SK-N-SH treated with all-trans-retinoic acid at 6 μM for 48 hours (cell line): ENCODE measurements around the gene PALMD.

Source experiments
- ATAC-seq: fragments of 200-7000 bp; cut with Tn5 transposase; 3 replicates; pipeline ENCODE4 v1.9.1; 2020; ENCODE audit warnings: mild to moderate bottlenecking, moderate library complexity
- BACH2 ChIP-seq: fragments of 250-450 bp; sonication (Bioruptor Pico); IDR thresholded peaks from 2 replicates; pipeline ENCODE4 v1.9.0; 2021; ENCODE audit warnings: mild to moderate bottlenecking, borderline replicate concordance
- CSRNP3 ChIP-seq: fragments of 250-450 bp; sonication (Bioruptor Pico); IDR thresholded peaks from 2 replicates; pipeline ENCODE4 v1.5.1; 2021; ENCODE audit warnings: mild to moderate bottlenecking, moderate library complexity
- ESRRG ChIP-seq: fragments of 250-450 bp; sonication (Bioruptor Pico); IDR thresholded peaks from 2 replicates; pipeline ENCODE4 v1.6.1; 2021; ENCODE audit warnings: mild to moderate bottlenecking
- GLIS3 ChIP-seq: fragments of 250-450 bp; sonication (Bioruptor Pico); IDR thresholded peaks from 2 replicates; pipeline ENCODE4 v1.5.0; 2020; ENCODE audit warnings: mild to moderate bottlenecking, moderate library complexity
- ISL1 ChIP-seq: fragments of 250-450 bp; sonication (Bioruptor Pico); IDR thresholded peaks from 2 replicates; pipeline ENCODE4 v2.1.2; 2022; ENCODE audit warnings: mild to moderate bottlenecking, moderate library complexity
- OSR1 ChIP-seq: fragments of 250-450 bp; sonication (Bioruptor Pico); IDR thresholded peaks from 2 replicates; pipeline ENCODE4 v1.8.0; 2022; ENCODE audit warnings: moderate library complexity, mild to moderate bottlenecking, inconsistent platforms
- PPARA ChIP-seq: fragments of 250-450 bp; sonication (Bioruptor Pico); IDR thresholded peaks from 2 replicates; pipeline ENCODE4 v1.5.0; 2020; ENCODE audit warnings: mild to moderate bottlenecking, borderline replicate concordance
- RARB ChIP-seq: fragments of 250-450 bp; sonication (Bioruptor Pico); IDR thresholded peaks from 2 replicates; pipeline ENCODE4 v1.8.0; 2021; ENCODE audit warnings: mild to moderate bottlenecking, moderate library complexity
- SNAI2 ChIP-seq: fragments of 250-450 bp; sonication (Bioruptor Pico); IDR thresholded peaks from 2 replicates; pipeline ENCODE4 v1.5.0; 2020; ENCODE audit warnings: mild to moderate bottlenecking, moderate library complexity
- TCF4 ChIP-seq: fragments of 250-450 bp; sonication (Bioruptor Pico); IDR thresholded peaks from 2 replicates; pipeline ENCODE4 v1.8.0; 2021; ENCODE audit warnings: mild to moderate bottlenecking, moderate library complexity, borderline replicate concordance
- TOX ChIP-seq: fragments of 250-450 bp; sonication (Bioruptor Pico); IDR thresholded peaks from 2 replicates; pipeline ENCODE4 v1.8.0; 2021; ENCODE audit warnings: mild to moderate bottlenecking, moderate library complexity, borderline replicate concordance
- ZC3H10 ChIP-seq: fragments of 250-450 bp; sonication (Bioruptor Pico); IDR thresholded peaks from 2 replicates; pipeline ENCODE4 v1.5.1; 2021; ENCODE audit warnings: mild to moderate bottlenecking, moderate library complexity
- ZFP3 ChIP-seq: fragments of 250-450 bp; sonication (Bioruptor Pico); IDR thresholded peaks from 2 replicates; pipeline ENCODE4 v1.5.0; 2020; ENCODE audit warnings: mild to moderate bottlenecking, moderate library complexity
- ZFP30 ChIP-seq: fragments of 450-650 bp; formaldehyde crosslinking; IDR thresholded peaks from 2 replicates; pipeline ENCODE4 v1.5.0; 2022; ENCODE audit warnings: mild to moderate bottlenecking, moderate library complexity
- ZNF565 ChIP-seq: fragments of 450-650 bp; formaldehyde crosslinking; conservative IDR thresholded peaks from 2 replicates; pipeline ENCODE4 v1.5.0; 2020; ENCODE audit warnings: low read depth, mild to moderate bottlenecking, moderate library complexity
- ZNF70 ChIP-seq: fragments of 450-650 bp; formaldehyde crosslinking; IDR thresholded peaks from 2 replicates; pipeline ENCODE4 v1.5.0; 2020; ENCODE audit warnings: mild to moderate bottlenecking, moderate library complexity
- ZNF8 ChIP-seq: fragments of 450-650 bp; formaldehyde crosslinking; IDR thresholded peaks from 2 replicates; pipeline ENCODE4 v1.5.0; 2020; ENCODE audit warnings: mild to moderate bottlenecking, moderate library complexity
- TF ChIP-seq, protein P1 (sequence below): fragments of 250-450 bp; sonication (Bioruptor Pico); IDR thresholded peaks from 2 replicates; pipeline ENCODE4 v1.8.0; 2020; ENCODE audit warnings: mild to moderate bottlenecking, moderate library complexity, borderline replicate concordance
- TF ChIP-seq, protein P2 (sequence below): fragments of 250-450 bp; sonication (Bioruptor Pico); IDR thresholded peaks from 2 replicates; pipeline ENCODE4 v1.5.1; 2020; ENCODE audit warnings: low read depth, mild to moderate bottlenecking, moderate library complexity

Gene PALMD

DNA sequence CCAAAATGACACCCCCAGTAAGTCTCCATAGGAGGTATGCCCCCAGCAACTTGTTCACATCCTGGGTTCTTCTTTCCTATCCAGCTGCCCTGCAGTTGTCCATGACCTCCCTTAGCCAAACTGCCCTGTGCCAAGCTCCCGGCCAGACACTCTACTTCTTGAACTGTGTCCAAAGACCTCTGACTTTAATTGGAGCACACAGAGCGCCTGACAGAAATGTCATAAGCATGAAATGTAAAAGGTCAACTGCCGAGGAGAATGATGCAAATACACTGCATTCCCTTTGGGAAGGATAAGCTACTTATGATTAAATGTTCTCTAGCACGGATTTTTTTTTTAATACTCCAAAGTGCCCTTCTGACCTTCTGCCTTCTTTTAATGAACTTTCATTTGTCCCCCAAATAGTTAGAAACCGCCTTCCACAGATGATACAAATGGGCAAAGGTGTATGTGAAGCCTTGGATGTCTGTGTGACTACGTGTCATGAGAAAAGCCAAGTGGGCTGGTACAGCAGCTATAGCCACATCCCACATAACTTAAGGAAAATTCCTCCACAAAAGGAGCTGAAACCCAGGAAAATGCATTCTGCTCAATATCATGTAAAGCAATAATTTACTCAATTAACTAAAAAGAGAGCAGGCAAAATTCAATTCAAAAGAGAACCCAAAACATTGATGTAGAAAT lies 26.8 kb downstream of the PALMD start:
- peak; percentile 56 for ATAC-seq
- TF ChIP-seq PPARA (CRISPR knock-in tag) (no peak), ZFP3 (CRISPR knock-in tag) (no peak), ESRRG (CRISPR knock-in tag) (no peak), CSRNP3 (CRISPR knock-in tag) (no peak), ISL1 (CRISPR knock-in tag) (no peak), ZNF8 (CRISPR knock-in tag) (no peak), ZC3H10 (no peak), GLIS3 (CRISPR knock-in tag) (no peak), RARB (CRISPR knock-in tag) (no peak), ZFP30 (CRISPR knock-in tag) (no peak), TOX (CRISPR knock-in tag) (no peak), OSR1 (CRISPR knock-in tag) (no peak), ZNF565 (no peak), TCF4 (no peak)
- TF ChIP-seq, protein P1, sequence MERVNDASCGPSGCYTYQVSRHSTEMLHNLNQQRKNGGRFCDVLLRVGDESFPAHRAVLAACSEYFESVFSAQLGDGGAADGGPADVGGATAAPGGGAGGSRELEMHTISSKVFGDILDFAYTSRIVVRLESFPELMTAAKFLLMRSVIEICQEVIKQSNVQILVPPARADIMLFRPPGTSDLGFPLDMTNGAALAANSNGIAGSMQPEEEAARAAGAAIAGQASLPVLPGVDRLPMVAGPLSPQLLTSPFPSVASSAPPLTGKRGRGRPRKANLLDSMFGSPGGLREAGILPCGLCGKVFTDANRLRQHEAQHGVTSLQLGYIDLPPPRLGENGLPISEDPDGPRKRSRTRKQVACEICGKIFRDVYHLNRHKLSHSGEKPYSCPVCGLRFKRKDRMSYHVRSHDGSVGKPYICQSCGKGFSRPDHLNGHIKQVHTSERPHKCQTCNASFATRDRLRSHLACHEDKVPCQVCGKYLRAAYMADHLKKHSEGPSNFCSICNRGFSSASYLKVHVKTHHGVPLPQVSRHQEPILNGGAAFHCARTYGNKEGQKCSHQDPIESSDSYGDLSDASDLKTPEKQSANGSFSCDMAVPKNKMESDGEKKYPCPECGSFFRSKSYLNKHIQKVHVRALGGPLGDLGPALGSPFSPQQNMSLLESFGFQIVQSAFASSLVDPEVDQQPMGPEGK (CRISPR knock-in tag): no peak
- TF ChIP-seq, protein P2, sequence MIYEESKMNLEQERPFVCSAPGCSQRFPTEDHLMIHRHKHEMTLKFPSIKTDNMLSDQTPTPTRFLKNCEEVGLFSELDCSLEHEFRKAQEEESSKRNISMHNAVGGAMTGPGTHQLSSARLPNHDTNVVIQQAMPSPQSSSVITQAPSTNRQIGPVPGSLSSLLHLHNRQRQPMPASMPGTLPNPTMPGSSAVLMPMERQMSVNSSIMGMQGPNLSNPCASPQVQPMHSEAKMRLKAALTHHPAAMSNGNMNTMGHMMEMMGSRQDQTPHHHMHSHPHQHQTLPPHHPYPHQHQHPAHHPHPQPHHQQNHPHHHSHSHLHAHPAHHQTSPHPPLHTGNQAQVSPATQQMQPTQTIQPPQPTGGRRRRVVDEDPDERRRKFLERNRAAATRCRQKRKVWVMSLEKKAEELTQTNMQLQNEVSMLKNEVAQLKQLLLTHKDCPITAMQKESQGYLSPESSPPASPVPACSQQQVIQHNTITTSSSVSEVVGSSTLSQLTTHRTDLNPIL (CRISPR knock-in tag): no peak

- TF ChIP-seq GLIS3 (CRISPR knock-in tag) (no peak), ISL1 (CRISPR knock-in tag) (0 out of 2 replicates have a peak, but pooled peaks have one; percentile 21)
- peak; percentile 65 for ATAC-seq
Observed at GRCh38 chr1:99673315-99673714, 27.4 kb downstream of the PALMD start.

DNA sequence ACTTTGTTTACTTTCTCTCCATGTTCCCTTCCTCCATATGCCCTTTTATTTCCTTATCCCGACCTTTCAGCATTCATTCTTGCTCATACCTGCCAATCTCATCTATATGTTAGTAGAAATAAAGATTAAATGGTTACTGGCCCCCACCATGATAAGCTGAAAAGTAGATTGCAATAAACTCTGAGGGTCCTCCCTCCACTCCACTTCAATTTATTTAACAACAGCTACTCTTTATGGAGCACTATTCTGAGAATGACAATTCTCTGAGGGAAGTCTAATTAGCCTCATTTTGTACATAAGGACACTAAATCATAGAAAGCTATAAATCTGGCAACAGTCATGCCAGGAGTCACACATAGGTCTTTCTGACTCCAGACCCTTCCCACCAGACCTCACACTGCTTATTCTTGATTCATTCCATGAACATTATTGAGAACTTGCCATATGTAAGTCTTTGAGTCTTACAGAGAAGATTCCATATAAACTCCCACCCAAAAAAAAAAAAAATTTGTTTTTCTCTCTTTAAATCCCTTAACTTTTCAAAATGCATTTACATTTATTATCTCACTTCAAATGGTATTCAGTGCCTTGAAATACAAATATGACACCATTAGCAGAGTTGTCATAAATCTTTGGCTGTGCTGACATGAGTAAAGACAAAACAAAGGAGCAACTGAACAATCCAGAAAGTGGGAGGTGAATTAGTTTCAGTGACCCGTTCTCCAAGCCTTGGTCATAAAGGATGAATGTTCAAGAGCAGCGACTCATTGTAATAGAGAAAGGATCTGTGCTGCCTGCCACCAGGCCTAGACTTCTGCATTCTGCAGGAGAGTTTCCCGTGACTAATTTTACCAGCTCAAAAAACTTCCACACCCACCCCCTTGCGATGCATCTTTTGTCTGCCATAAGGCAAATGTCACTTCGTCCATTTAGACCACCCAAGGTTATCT lies 28.5 kb downstream of the PALMD start:
- ATAC-seq: no peak
- TF ChIP-seq BACH2 (CRISPR knock-in tag): no peak
- TF ChIP-seq, all 23 proteins: peak for 0

- ATAC-seq: no peak
- TF ChIP-seq, protein P2 (CRISPR knock-in tag): no peak
- no peak for TF ChIP-seq RARB (CRISPR knock-in tag)
- TF ChIP-seq ZFP30 (CRISPR knock-in tag): no peak
- no peak for TF ChIP-seq ZFP3 (CRISPR knock-in tag)
- TF ChIP-seq SNAI2: no peak
- no peak for TF ChIP-seq ZNF70
- no peak for TF ChIP-seq CSRNP3 (CRISPR knock-in tag)
- TF ChIP-seq ESRRG (CRISPR knock-in tag): no peak
Observed at GRCh38 chr1:99675292-99675691, 29.4 kb downstream of the PALMD start.
